ENCODE measurements around the gene CCL3.
A peak's percentile ranks its signal among the peaks of the same experiment; 100 is the strongest.
"Not testable (repeated sequence)": the region's sequence is repeated elsewhere in the genome, so short reads cannot be mapped to it uniquely, and the experiment has no call there.

CCL3 gene

DNA sequence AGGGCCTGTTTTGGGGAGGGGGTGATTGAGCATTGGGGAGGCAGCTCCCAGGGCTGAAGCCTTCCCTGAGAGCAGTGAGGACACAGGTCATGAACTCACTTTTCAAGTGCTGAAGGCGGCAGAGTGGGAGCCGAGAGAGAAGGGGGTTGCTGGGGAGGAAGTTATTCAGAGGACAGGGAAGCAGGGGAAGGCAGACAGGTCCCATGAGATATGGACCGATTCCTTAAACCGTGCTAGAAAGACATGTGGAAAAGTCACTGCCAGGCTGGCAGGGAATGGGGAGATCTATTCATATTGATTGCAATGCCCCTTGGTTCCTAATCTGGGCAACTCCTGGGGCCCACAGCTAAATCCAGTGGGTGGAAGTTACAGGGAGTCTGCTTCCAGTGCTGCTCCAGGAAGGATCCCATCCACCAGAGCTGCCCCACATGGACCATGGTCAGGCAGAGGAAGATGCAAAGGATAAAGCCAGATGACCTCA, 14.8 kb upstream of the CCL3 start:
- no peak for TF ChIP-seq EZH2phosphoT487 (IDR thresholded peaks at IDR 0.05; ENCODE audit: borderline replicate concordance, low read length)
- TF ChIP-seq, protein P1, sequence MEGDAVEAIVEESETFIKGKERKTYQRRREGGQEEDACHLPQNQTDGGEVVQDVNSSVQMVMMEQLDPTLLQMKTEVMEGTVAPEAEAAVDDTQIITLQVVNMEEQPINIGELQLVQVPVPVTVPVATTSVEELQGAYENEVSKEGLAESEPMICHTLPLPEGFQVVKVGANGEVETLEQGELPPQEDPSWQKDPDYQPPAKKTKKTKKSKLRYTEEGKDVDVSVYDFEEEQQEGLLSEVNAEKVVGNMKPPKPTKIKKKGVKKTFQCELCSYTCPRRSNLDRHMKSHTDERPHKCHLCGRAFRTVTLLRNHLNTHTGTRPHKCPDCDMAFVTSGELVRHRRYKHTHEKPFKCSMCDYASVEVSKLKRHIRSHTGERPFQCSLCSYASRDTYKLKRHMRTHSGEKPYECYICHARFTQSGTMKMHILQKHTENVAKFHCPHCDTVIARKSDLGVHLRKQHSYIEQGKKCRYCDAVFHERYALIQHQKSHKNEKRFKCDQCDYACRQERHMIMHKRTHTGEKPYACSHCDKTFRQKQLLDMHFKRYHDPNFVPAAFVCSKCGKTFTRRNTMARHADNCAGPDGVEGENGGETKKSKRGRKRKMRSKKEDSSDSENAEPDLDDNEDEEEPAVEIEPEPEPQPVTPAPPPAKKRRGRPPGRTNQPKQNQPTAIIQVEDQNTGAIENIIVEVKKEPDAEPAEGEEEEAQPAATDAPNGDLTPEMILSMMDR (IDR thresholded peaks at IDR 0.05; ENCODE audit: low read depth, low read length, poor library complexity, severe bottlenecking): no peak
- H3K4me2 ChIP-seq (ENCODE audit: low read length): no peak overlapping the region
- H4K20me1 ChIP-seq (ENCODE audit: control insufficient read depth, insufficient read depth, low read depth, low read length): no peaks in the 10 kb centered on the region
- no peaks in the 10 kb centered on the region for H3K36me3 ChIP-seq (ENCODE audit: control insufficient read depth, low read length)
- no peaks in the 10 kb centered on the region for H3K79me2 ChIP-seq (ENCODE audit: control insufficient read depth, low read length)
- no peaks in the 10 kb centered on the region for H3F3A ChIP-seq (ENCODE audit: control insufficient read depth, insufficient read depth)
- H3K9me2 ChIP-seq (replicated peaks; ENCODE audit: control insufficient read depth, low read length): no peaks in the 10 kb centered on the region
- H3K27me3 ChIP-seq (ENCODE audit: control insufficient read depth, low read length): peaks cover 36% of the 10 kb centered on the region
- H3K9me3 ChIP-seq (ENCODE audit: control insufficient read depth, insufficient read depth, low read length): no peaks in the 10 kb centered on the region
- no peak overlapping the region for H3K4me3 ChIP-seq (ENCODE audit: low read length)
- no peak overlapping the region for H3K27ac ChIP-seq (ENCODE audit: low read depth, low read length)
- H3K4me1 ChIP-seq (ENCODE audit: control insufficient read depth, low read length): peaks cover 31% of the 10 kb centered on the region

DNA sequence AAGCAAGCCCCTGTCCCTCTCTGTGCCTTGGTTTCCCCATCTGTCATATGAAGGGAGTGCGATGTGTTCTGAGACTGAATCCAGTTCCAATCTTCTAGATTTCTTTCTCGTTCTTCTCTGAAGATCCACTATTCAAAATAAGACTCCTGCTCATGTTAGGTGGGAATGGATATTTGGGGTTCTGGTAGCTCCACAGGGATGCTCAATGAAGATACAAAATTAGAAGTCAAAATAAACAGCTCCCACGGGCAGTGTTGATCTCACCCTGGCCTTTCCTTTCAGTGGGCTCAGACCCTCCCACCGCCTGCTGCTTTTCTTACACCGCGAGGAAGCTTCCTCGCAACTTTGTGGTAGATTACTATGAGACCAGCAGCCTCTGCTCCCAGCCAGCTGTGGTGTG, 14.3 kb upstream of the CCL3 start:
- H3K4me2 ChIP-seq (ENCODE audit: low read length); H3K36me3 ChIP-seq (ENCODE audit: control insufficient read depth, low read length); H3F3A ChIP-seq (ENCODE audit: control insufficient read depth, insufficient read depth); H3K9me3 ChIP-seq (ENCODE audit: control insufficient read depth, insufficient read depth, low read length); H4K20me1 ChIP-seq (ENCODE audit: control insufficient read depth, insufficient read depth, low read depth, low read length); H3K9me2 ChIP-seq (replicated peaks; ENCODE audit: control insufficient read depth, low read length); H3K27ac ChIP-seq (ENCODE audit: low read depth, low read length); H3K79me2 ChIP-seq (ENCODE audit: control insufficient read depth, low read length); H3K4me3 ChIP-seq (ENCODE audit: low read length): not testable (repeated sequence)
- Histone ChIP-seq H3K27me3 (ENCODE audit: control insufficient read depth, low read length) (peaks cover 41% of the 10 kb centered on the region), H3K4me1 (ENCODE audit: control insufficient read depth, low read length) (peaks cover 31% of the 10 kb centered on the region)

DNA sequence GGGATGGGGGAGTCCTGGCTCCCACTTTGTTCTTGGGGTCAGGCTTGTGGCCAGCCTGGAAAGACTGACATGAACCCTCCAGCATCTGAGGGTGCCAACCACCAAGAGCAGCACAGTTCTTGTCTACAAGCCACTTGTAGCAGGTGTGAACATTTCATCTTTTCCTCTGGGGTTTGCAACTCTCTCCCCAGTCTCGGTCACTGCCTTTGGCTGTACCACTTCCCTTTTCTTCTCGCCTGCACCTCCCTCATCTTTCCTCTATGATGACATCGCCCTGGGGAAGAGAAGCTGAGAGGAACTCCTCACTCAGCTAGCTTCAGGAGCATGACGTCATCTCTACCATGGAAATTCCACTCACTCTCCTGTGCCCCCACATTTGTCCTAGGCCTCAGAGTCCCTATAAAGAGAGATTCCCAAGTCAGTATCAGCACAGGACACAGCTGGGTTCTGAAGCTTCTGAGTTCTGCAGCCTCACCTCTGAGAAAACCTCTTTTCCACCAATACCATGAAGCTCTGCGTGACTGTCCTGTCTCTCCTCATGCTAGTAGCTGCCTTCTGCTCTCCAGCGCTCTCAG, 13.5 kb upstream of the CCL3 start, which contains the start of gene CCL4:
Gene CCL4, plus strand, starts transcription at position 427 of the 575 bp plus-strand sequence. Its CDS starts 79 bp downstream, at position 506.
- Histone ChIP-seq H3K4me1 (ENCODE audit: control insufficient read depth, low read length) (peaks cover 31% of the 10 kb centered on the region), H3K27me3 (ENCODE audit: control insufficient read depth, low read length) (peaks cover 40% of the 10 kb centered on the region), H3K4me2 (ENCODE audit: low read length) (peak within 1 kb of the TSS; percentile 51), H3K4me3 (ENCODE audit: low read length) (peak within 1 kb of the TSS; percentile 27)
- not testable (repeated sequence) for H3K9me3 ChIP-seq (ENCODE audit: control insufficient read depth, insufficient read depth, low read length); H3K79me2 ChIP-seq (ENCODE audit: control insufficient read depth, low read length); H4K20me1 ChIP-seq (ENCODE audit: control insufficient read depth, insufficient read depth, low read depth, low read length); H3K36me3 ChIP-seq (ENCODE audit: control insufficient read depth, low read length); H3K27ac ChIP-seq (ENCODE audit: low read depth, low read length); H3F3A ChIP-seq (ENCODE audit: control insufficient read depth, insufficient read depth); H3K9me2 ChIP-seq (replicated peaks; ENCODE audit: control insufficient read depth, low read length)

DNA sequence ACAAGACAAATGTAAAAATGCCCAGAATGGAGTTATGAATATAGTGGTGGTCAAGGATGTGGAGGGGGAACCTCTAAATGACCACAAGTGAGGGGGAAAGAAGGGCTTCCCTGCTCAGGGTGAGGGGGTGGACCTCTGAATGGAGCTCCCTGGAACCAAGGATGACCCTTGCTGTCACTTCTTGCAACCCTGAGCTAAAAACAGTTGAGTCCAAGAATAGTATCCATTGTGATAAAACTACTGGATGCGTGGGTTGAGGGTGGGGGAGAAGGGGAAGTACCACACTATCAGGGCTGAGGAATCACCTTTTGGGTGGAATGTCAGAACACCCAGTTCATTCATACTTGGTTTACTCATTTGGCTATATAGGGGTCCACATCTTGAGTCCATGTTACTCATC, 9.1 kb upstream of the CCL3 start:
- H3F3A ChIP-seq (ENCODE audit: control insufficient read depth, insufficient read depth); H4K20me1 ChIP-seq (ENCODE audit: control insufficient read depth, insufficient read depth, low read depth, low read length); H3K27ac ChIP-seq (ENCODE audit: low read depth, low read length); H3K4me2 ChIP-seq (ENCODE audit: low read length); H3K9me3 ChIP-seq (ENCODE audit: control insufficient read depth, insufficient read depth, low read length); H3K9me2 ChIP-seq (replicated peaks; ENCODE audit: control insufficient read depth, low read length); H3K36me3 ChIP-seq (ENCODE audit: control insufficient read depth, low read length); H3K4me3 ChIP-seq (ENCODE audit: low read length); H3K79me2 ChIP-seq (ENCODE audit: control insufficient read depth, low read length): not testable (repeated sequence)
- Histone ChIP-seq H3K27me3 (ENCODE audit: control insufficient read depth, low read length) (peaks cover 16% of the 10 kb centered on the region), H3K4me1 (ENCODE audit: control insufficient read depth, low read length) (peaks cover 20% of the 10 kb centered on the region)

DNA sequence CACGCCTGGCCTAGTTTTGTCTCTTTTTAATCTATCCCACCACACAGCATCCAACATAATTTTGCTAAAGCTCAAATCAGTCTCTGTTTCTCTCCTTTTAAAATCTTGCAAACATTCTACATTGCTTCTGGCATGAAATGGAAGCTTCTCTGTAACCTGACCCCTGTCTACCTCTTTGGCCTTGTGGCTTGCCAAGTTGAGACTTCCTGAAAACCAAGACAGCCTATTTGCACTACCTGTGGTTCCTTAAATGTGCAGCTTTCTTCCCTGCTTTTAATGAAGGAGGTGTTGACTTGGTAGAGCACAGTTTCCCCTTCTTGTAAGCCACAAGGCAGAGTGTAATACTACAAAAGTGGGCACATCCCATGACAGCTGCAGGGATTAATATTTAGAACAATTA, 6.0 kb upstream of the CCL3 start:
- H3K9me2 ChIP-seq (replicated peaks; ENCODE audit: control insufficient read depth, low read length): no peaks in the 10 kb centered on the region
- no peaks in the 10 kb centered on the region for H3K79me2 ChIP-seq (ENCODE audit: control insufficient read depth, low read length)
- H3K4me2 ChIP-seq (ENCODE audit: low read length): no peak overlapping the region
- H3K4me3 ChIP-seq (ENCODE audit: low read length): no peak overlapping the region
- no peaks in the 10 kb centered on the region for H3K9me3 ChIP-seq (ENCODE audit: control insufficient read depth, insufficient read depth, low read length)
- TF ChIP-seq, protein P1 (IDR thresholded peaks at IDR 0.05; ENCODE audit: low read depth, low read length, poor library complexity, severe bottlenecking): no peak
- TF ChIP-seq EZH2phosphoT487 (IDR thresholded peaks at IDR 0.05; ENCODE audit: borderline replicate concordance, low read length): no peak
- no peaks in the 10 kb centered on the region for H3K36me3 ChIP-seq (ENCODE audit: control insufficient read depth, low read length)
- peaks cover 17% of the 10 kb centered on the region for H3K4me1 ChIP-seq (ENCODE audit: control insufficient read depth, low read length)
- H4K20me1 ChIP-seq (ENCODE audit: control insufficient read depth, insufficient read depth, low read depth, low read length): no peaks in the 10 kb centered on the region; the same call in 1 of the 2 replicates
- H3F3A ChIP-seq (ENCODE audit: control insufficient read depth, insufficient read depth): no peaks in the 10 kb centered on the region
- H3K27ac ChIP-seq (ENCODE audit: low read depth, low read length): no peak overlapping the region
- peaks cover 31% of the 10 kb centered on the region for H3K27me3 ChIP-seq (ENCODE audit: control insufficient read depth, low read length)

All from DOHH2 (cell line).